Measurements from ENCODE around the gene FGF7.

DNA sequence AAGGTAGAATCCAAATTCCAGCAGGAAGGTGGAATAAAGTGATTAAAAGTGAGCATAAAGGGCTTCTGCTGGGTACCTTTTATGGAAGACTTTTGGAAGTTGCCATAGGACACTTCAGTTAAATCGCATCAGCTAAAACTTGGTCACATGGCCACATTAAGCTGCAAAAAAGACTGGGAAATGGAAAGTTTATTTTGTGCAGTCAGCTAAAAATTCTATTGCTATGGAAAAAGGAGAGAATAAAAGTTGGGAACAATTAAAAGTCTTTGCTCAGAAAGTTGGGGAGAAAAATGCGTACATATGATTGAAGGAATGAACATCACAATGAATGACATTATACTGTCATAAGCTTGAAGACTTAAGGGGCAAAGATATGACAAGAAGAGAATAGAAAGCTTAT, 49.3 kb downstream of the FGF7 start:
- TF ChIP-seq, protein P1, sequence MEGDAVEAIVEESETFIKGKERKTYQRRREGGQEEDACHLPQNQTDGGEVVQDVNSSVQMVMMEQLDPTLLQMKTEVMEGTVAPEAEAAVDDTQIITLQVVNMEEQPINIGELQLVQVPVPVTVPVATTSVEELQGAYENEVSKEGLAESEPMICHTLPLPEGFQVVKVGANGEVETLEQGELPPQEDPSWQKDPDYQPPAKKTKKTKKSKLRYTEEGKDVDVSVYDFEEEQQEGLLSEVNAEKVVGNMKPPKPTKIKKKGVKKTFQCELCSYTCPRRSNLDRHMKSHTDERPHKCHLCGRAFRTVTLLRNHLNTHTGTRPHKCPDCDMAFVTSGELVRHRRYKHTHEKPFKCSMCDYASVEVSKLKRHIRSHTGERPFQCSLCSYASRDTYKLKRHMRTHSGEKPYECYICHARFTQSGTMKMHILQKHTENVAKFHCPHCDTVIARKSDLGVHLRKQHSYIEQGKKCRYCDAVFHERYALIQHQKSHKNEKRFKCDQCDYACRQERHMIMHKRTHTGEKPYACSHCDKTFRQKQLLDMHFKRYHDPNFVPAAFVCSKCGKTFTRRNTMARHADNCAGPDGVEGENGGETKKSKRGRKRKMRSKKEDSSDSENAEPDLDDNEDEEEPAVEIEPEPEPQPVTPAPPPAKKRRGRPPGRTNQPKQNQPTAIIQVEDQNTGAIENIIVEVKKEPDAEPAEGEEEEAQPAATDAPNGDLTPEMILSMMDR (IDR thresholded peaks at IDR 0.05; ENCODE audit: insufficient read depth, low read length): no peak
- no peak for TF ChIP-seq GABPA (IDR thresholded peaks at IDR 0.05; ENCODE audit: low read depth)
- no peak for TF ChIP-seq SPI1 (IDR thresholded peaks at IDR 0.05; ENCODE audit: borderline replicate concordance, low read depth)
- TF ChIP-seq, protein P2, sequence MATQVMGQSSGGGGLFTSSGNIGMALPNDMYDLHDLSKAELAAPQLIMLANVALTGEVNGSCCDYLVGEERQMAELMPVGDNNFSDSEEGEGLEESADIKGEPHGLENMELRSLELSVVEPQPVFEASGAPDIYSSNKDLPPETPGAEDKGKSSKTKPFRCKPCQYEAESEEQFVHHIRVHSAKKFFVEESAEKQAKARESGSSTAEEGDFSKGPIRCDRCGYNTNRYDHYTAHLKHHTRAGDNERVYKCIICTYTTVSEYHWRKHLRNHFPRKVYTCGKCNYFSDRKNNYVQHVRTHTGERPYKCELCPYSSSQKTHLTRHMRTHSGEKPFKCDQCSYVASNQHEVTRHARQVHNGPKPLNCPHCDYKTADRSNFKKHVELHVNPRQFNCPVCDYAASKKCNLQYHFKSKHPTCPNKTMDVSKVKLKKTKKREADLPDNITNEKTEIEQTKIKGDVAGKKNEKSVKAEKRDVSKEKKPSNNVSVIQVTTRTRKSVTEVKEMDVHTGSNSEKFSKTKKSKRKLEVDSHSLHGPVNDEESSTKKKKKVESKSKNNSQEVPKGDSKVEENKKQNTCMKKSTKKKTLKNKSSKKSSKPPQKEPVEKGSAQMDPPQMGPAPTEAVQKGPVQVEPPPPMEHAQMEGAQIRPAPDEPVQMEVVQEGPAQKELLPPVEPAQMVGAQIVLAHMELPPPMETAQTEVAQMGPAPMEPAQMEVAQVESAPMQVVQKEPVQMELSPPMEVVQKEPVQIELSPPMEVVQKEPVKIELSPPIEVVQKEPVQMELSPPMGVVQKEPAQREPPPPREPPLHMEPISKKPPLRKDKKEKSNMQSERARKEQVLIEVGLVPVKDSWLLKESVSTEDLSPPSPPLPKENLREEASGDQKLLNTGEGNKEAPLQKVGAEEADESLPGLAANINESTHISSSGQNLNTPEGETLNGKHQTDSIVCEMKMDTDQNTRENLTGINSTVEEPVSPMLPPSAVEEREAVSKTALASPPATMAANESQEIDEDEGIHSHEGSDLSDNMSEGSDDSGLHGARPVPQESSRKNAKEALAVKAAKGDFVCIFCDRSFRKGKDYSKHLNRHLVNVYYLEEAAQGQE (IDR thresholded peaks at IDR 0.05; ENCODE audit: insufficient replicate concordance, low read depth): no peak
